GM12873 (cell line): ENCODE measurements around the gene RRP36.

Experiments
- CTCF ChIP-seq: IDR thresholded peaks from 2 replicates; pipeline ENCODE4 v1.5.1; 2012; ENCODE audit warnings: low read depth, mild to moderate bottlenecking, moderate library complexity, low read length, control low read depth; ENCODE audit not compliant: insufficient read depth; ENCODE audit errors: missing control alignments

RRP36 gene

GRCh38 chr6:42989923-42990322 lies 31.5 kb upstream of the RRP36 start:
- TF ChIP-seq CTCF: no peak

GRCh38 chr6:42993445-42993844 lies 28.0 kb upstream of the RRP36 start:
- TF ChIP-seq CTCF: no peak

- no peak for TF ChIP-seq CTCF
Measured at GRCh38 chr6:42996513-42996912, 24.9 kb upstream of the RRP36 start.

GRCh38 chr6:43001843-43002242 lies 19.6 kb upstream of the RRP36 start:
- no peak for TF ChIP-seq CTCF

GRCh38 chr6:43005844-43006243 lies 15.6 kb upstream of the RRP36 start:
- no peak for TF ChIP-seq CTCF

GRCh38 chr6:43006251-43006650 lies 15.2 kb upstream of the RRP36 start:
- no peak for TF ChIP-seq CTCF

GRCh38 chr6:43007126-43007525 lies 14.3 kb upstream of the RRP36 start:
- no peak for TF ChIP-seq CTCF
